ENCODE results near the gene HINT1.
"Not testable (repeated sequence)": the region's sequence is repeated elsewhere in the genome, so short reads cannot be mapped to it uniquely, and the experiment has no call there.

Gene HINT1

GRCh38 chr5:131196331-131196730 lies 31.3 kb upstream of the HINT1 start:
- H3K36me3 ChIP-seq (replicated peaks; ENCODE audit: insufficient read depth, low read length): no peaks in the 10 kb centered on the region
- H3F3A ChIP-seq (ENCODE audit: insufficient read depth, low read length): no peaks in the 10 kb centered on the region
- H3K4me3 ChIP-seq (ENCODE audit: low read length): no peak overlapping the region
- no peak overlapping the region for H3K27ac ChIP-seq (ENCODE audit: low read length)
- no peaks in the 10 kb centered on the region for H3K79me2 ChIP-seq (ENCODE audit: low read length)
- no peak for DNase-seq
- H3K9me3 ChIP-seq (replicated peaks; ENCODE audit: insufficient read depth, low read length): no peaks in the 10 kb centered on the region
- H3K9ac ChIP-seq (ENCODE audit: low read length): no peak overlapping the region
- no peak overlapping the region for H3K4me2 ChIP-seq (ENCODE audit: low read depth, low read length)
- H3K4me1 ChIP-seq (ENCODE audit: low read length): no peaks in the 10 kb centered on the region
- no peak overlapping the region for H2AFZ ChIP-seq (ENCODE audit: low read length)
- TF ChIP-seq EZH2phosphoT487 (IDR thresholded peaks at IDR 0.05; ENCODE audit: low read length) (no peak), CTCF (IDR thresholded peaks at IDR 0.05; ENCODE audit: low read length) (no peak), EZH2 (optimal IDR thresholded peaks at IDR 0.05; ENCODE audit: low read depth, low read length) (no peak)
- H4K20me1 ChIP-seq (ENCODE audit: insufficient read depth, low read length): no peaks in the 10 kb centered on the region
- no peaks in the 10 kb centered on the region for H3K27me3 ChIP-seq (replicated peaks; ENCODE audit: insufficient read depth, low read length)
- H3K9me2 ChIP-seq (replicated peaks; ENCODE audit: insufficient read depth, low read length): no peaks in the 10 kb centered on the region

GRCh38 chr5:131195696-131196095 lies 30.6 kb upstream of the HINT1 start:
- Histone ChIP-seq H3K4me3 (ENCODE audit: low read length) (no peak overlapping the region), H3K4me2 (ENCODE audit: low read depth, low read length) (no peak overlapping the region), H3K27ac (ENCODE audit: low read length) (no peak overlapping the region), H3K9me2 (replicated peaks; ENCODE audit: insufficient read depth, low read length) (no peaks in the 10 kb centered on the region), H3F3A (ENCODE audit: insufficient read depth, low read length) (no peaks in the 10 kb centered on the region), H3K9me3 (replicated peaks; ENCODE audit: insufficient read depth, low read length) (no peaks in the 10 kb centered on the region), H3K27me3 (replicated peaks; ENCODE audit: insufficient read depth, low read length) (no peaks in the 10 kb centered on the region), H3K36me3 (replicated peaks; ENCODE audit: insufficient read depth, low read length) (no peaks in the 10 kb centered on the region), H3K9ac (ENCODE audit: low read length) (no peak overlapping the region), H2AFZ (ENCODE audit: low read length) (no peak overlapping the region), H4K20me1 (ENCODE audit: insufficient read depth, low read length) (no peaks in the 10 kb centered on the region), H3K79me2 (ENCODE audit: low read length) (no peaks in the 10 kb centered on the region), H3K4me1 (ENCODE audit: low read length) (no peaks in the 10 kb centered on the region)
- DNase-seq: no peak
- no peak for TF ChIP-seq CTCF (IDR thresholded peaks at IDR 0.05; ENCODE audit: low read length)
- no peak for TF ChIP-seq EZH2 (optimal IDR thresholded peaks at IDR 0.05; ENCODE audit: low read depth, low read length)
- no peak for TF ChIP-seq EZH2phosphoT487 (IDR thresholded peaks at IDR 0.05; ENCODE audit: low read length)

GRCh38 chr5:131194725-131195124 lies 29.7 kb upstream of the HINT1 start:
- H3F3A ChIP-seq (ENCODE audit: insufficient read depth, low read length): no peaks in the 10 kb centered on the region
- H2AFZ ChIP-seq (ENCODE audit: low read length): no peak overlapping the region
- no peaks in the 10 kb centered on the region for H4K20me1 ChIP-seq (ENCODE audit: insufficient read depth, low read length)
- H3K27me3 ChIP-seq (replicated peaks; ENCODE audit: insufficient read depth, low read length): no peaks in the 10 kb centered on the region
- H3K9ac ChIP-seq (ENCODE audit: low read length): no peak overlapping the region
- H3K4me1 ChIP-seq (ENCODE audit: low read length): no peaks in the 10 kb centered on the region
- DNase-seq: no peak
- H3K4me2 ChIP-seq (ENCODE audit: low read depth, low read length): no peak overlapping the region
- no peaks in the 10 kb centered on the region for H3K79me2 ChIP-seq (ENCODE audit: low read length)
- no peak overlapping the region for H3K27ac ChIP-seq (ENCODE audit: low read length)
- no peaks in the 10 kb centered on the region for H3K36me3 ChIP-seq (replicated peaks; ENCODE audit: insufficient read depth, low read length)
- no peak overlapping the region for H3K4me3 ChIP-seq (ENCODE audit: low read length)
- no peaks in the 10 kb centered on the region for H3K9me3 ChIP-seq (replicated peaks; ENCODE audit: insufficient read depth, low read length)
- TF ChIP-seq EZH2 (optimal IDR thresholded peaks at IDR 0.05; ENCODE audit: low read depth, low read length): no peak
- no peak for TF ChIP-seq EZH2phosphoT487 (IDR thresholded peaks at IDR 0.05; ENCODE audit: low read length)
- no peak for TF ChIP-seq CTCF (IDR thresholded peaks at IDR 0.05; ENCODE audit: low read length)
- no peaks in the 10 kb centered on the region for H3K9me2 ChIP-seq (replicated peaks; ENCODE audit: insufficient read depth, low read length)

GRCh38 chr5:131193897-131194296 lies 28.8 kb upstream of the HINT1 start:
- not testable (repeated sequence) for H3K4me3 ChIP-seq (ENCODE audit: low read length); H4K20me1 ChIP-seq (ENCODE audit: insufficient read depth, low read length); H3K79me2 ChIP-seq (ENCODE audit: low read length); DNase-seq; H3K9me3 ChIP-seq (replicated peaks; ENCODE audit: insufficient read depth, low read length); H3K4me1 ChIP-seq (ENCODE audit: low read length); H3F3A ChIP-seq (ENCODE audit: insufficient read depth, low read length); H3K27me3 ChIP-seq (replicated peaks; ENCODE audit: insufficient read depth, low read length); H3K27ac ChIP-seq (ENCODE audit: low read length); H3K4me2 ChIP-seq (ENCODE audit: low read depth, low read length); H3K9ac ChIP-seq (ENCODE audit: low read length); H3K9me2 ChIP-seq (replicated peaks; ENCODE audit: insufficient read depth, low read length); H3K36me3 ChIP-seq (replicated peaks; ENCODE audit: insufficient read depth, low read length); H2AFZ ChIP-seq (ENCODE audit: low read length)
